GM18907 (cell line): ENCODE data around the gene NRXN3.

Source experiments
- ATAC-seq: cut with Tn5 transposase; IDR thresholded peaks from one replicate; pipeline ENCODE4 v1.9.1; 2021; ENCODE audit warnings: mild to moderate bottlenecking, moderate library complexity; ENCODE audit not compliant: unreplicated experiment

NRXN3 gene

GRCh38 chr14:79260406-79260805 is 1090.2 kb downstream of the NRXN3 start:
- ATAC-seq, result no peak

GRCh38 chr14:79265366-79265946 is 1095.3 kb downstream of the NRXN3 start:
- no peak for ATAC-seq

GRCh38 chr14:79270361-79270760 is 1100.2 kb downstream of the NRXN3 start:
- no peak for ATAC-seq

GRCh38 chr14:79271122-79271521 is 1100.9 kb downstream of the NRXN3 start:
- no peak for ATAC-seq

GRCh38 chr14:79274641-79275291 is 1104.6 kb downstream of the NRXN3 start:
- ATAC-seq, result no peak

- no peak for ATAC-seq
These were observed 1105.1 kb downstream of the NRXN3 start for GRCh38 chr14:79275292-79275655.

GRCh38 chr14:79278286-79278797 is 1108.2 kb downstream of the NRXN3 start:
- no peak for ATAC-seq

GRCh38 chr14:79278798-79279644 is 1108.8 kb downstream of the NRXN3 start:
- no peak for ATAC-seq

GRCh38 chr14:79279645-79280597 is 1109.7 kb downstream of the NRXN3 start:
- no peak for ATAC-seq

- no peak for ATAC-seq
These were observed 1111.3 kb downstream of the NRXN3 start for GRCh38 chr14:79281244-79282152.

- no peak for ATAC-seq
These were observed 1114.4 kb downstream of the NRXN3 start for GRCh38 chr14:79284621-79285020.

- ATAC-seq, result no peak
These were observed 1115.1 kb downstream of the NRXN3 start for GRCh38 chr14:79285263-79285662.

GRCh38 chr14:79287976-79288375 is 1117.8 kb downstream of the NRXN3 start:
- no peak for ATAC-seq

GRCh38 chr14:79293482-79294177 is 1123.5 kb downstream of the NRXN3 start:
- no peak for ATAC-seq

GRCh38 chr14:79294499-79294898 is 1124.3 kb downstream of the NRXN3 start:
- no peak for ATAC-seq

- ATAC-seq, result no peak
These were observed 1125.2 kb downstream of the NRXN3 start for GRCh38 chr14:79295385-79295784.

- no peak for ATAC-seq
These were observed 1128.2 kb downstream of the NRXN3 start for GRCh38 chr14:79298373-79298772.

GRCh38 chr14:79299162-79299561 is 1129.0 kb downstream of the NRXN3 start:
- ATAC-seq, result no peak

GRCh38 chr14:79304279-79304678 is 1134.1 kb downstream of the NRXN3 start:
- no peak for ATAC-seq
